NCI-H82 treated with DMSO at 0.1 percent for 48 hours (cell line): ENCODE results near the gene DPY19L1.
"Not testable (repeated sequence)": the region's sequence is repeated elsewhere in the genome, so short reads cannot be mapped to it uniquely, and the experiment has no call there.

Experiments used
- DNase-seq: peaks from one replicate; lab custom pipeline; 2025; ENCODE audit not compliant: unreplicated experiment; lab: John Stamatoyannopoulos, UW

Gene DPY19L1

GRCh38 chr7:35037211-35037525 is at the start of gene DPY19L1:
DPY19L1 (minus strand) TSS chr7:35037485; CDS start chr7:35037394, 91 bp downstream.
- DNase-seq, result no peak

GRCh38 chr7:35079517-35079916 is 42.2 kb upstream of the DPY19L1 start:
- DNase-seq, result not testable (repeated sequence)

GRCh38 chr7:35074008-35074407 is 36.7 kb upstream of the DPY19L1 start:
- DNase-seq, result peak; percentile 2

GRCh38 chr7:35072950-35073827 is 35.9 kb upstream of the DPY19L1 start:
- peak; percentile 0 for DNase-seq

GRCh38 chr7:35069084-35069483 is 31.8 kb upstream of the DPY19L1 start:
- DNase-seq, result not testable (repeated sequence)

GRCh38 chr7:35065382-35065781 is 28.1 kb upstream of the DPY19L1 start:
- DNase-seq, result not testable (repeated sequence)

- not testable (repeated sequence) for DNase-seq
Measured at GRCh38 chr7:35058571-35058970, 21.3 kb upstream of the DPY19L1 start.

- not testable (repeated sequence) for DNase-seq
Measured at GRCh38 chr7:35057505-35058451, 20.5 kb upstream of the DPY19L1 start.

- peak; percentile 0 for DNase-seq
Measured at GRCh38 chr7:35055733-35056132, 18.4 kb upstream of the DPY19L1 start.

GRCh38 chr7:35053488-35054175 is 16.3 kb upstream of the DPY19L1 start:
- DNase-seq, result not testable (repeated sequence)

GRCh38 chr7:35048390-35048789 is 11.1 kb upstream of the DPY19L1 start:
- not testable (repeated sequence) for DNase-seq

- DNase-seq, result not testable (repeated sequence)
Measured at GRCh38 chr7:35047912-35048305, 10.6 kb upstream of the DPY19L1 start.

GRCh38 chr7:35047263-35047911 is 10.1 kb upstream of the DPY19L1 start:
- DNase-seq, result not testable (repeated sequence)

GRCh38 chr7:35043301-35043700 is 6.0 kb upstream of the DPY19L1 start:
- not testable (repeated sequence) for DNase-seq

- no peak for DNase-seq
Measured at GRCh38 chr7:35040906-35041305, 3.6 kb upstream of the DPY19L1 start.

GRCh38 chr7:35039343-35039742 is 2.1 kb upstream of the DPY19L1 start:
- DNase-seq, result no peak

GRCh38 chr7:35038354-35038753 is 1.1 kb upstream of the DPY19L1 start:
- no peak for DNase-seq

GRCh38 chr7:35037526-35038341 is 449 bp upstream of the DPY19L1 start:
- peak; percentile 82 for DNase-seq

- DNase-seq, result peak; percentile 12
Measured at GRCh38 chr7:35036361-35037171, 719 bp downstream of the DPY19L1 start.
